Stomach (tissue), 9 donors: Measurements from ENCODE around the gene THSD7A. TPM values are rescaled to one million over a fixed set of nuclear protein-coding genes. Genes with fewer than 3 reads are reported as not detected.

Source experiments
- DNase-seq, 2 donors: peaks; one replicate each; pipeline versions ENCODE4 v3.0.0 to v3.0.0-alpha.2; 2013 to 2019
- H3K27ac ChIP-seq, 5 donors: fragments of 200-600 bp in 4 of 5; sonication (generic) in 4 of 5; one replicate each; pipeline ENCODE4 v1.5.1; 2013 to 2019; ENCODE audit warnings: mild to moderate bottlenecking in 1 of 5, moderate library complexity in 1 of 5
- H3K27me3 ChIP-seq, 3 donors: fragments of 200-600 bp; sonication (generic); one replicate each; pipeline ENCODE4 v1.5.1; 2017 to 2019; ENCODE audit warnings: mixed run types in 1 of 3
- H3K36me3 ChIP-seq, 4 donors: fragments of 200-600 bp; sonication (generic); 1 replicate in 3 of 4; 2 replicates in 1 of 4; pipeline ENCODE4 v1.5.1; 2016 to 2019
- H3K4me1 ChIP-seq, 4 donors: fragments of 200-600 bp; sonication (generic); one replicate each; pipeline ENCODE4 v1.5.1; 2016 to 2019
- H3K4me3 ChIP-seq, 4 donors: fragments of 200-600 bp; sonication (generic) in 3 of 4; one replicate each; pipeline ENCODE4 v1.5.1; 2016 to 2019; ENCODE audit warnings: mild to moderate bottlenecking in 1 of 4
- H3K9me3 ChIP-seq, 4 donors: fragments of 200-600 bp; sonication (generic); one replicate each; pipeline ENCODE4 v1.5.1; 2016 to 2019
- EP300 ChIP-seq: sonication (generic); formaldehyde crosslinking; IDR thresholded peaks from one replicate; pipeline ENCODE4 v1.6.1; 2017; ENCODE audit warnings: antibody characterized with exemption
- POLR2A ChIP-seq, 4 donors: fragments of 450-650 bp; IDR thresholded peaks; one replicate each; pipeline ENCODE4 v1.6.1; 2016; ENCODE audit warnings: antibody characterized with exemption in 4 of 4, control low read depth in 2 of 4, mild to moderate bottlenecking in 1 of 4, moderate library complexity in 1 of 4
- POLR2AphosphoS5 ChIP-seq, 3 donors: sonication (generic); formaldehyde crosslinking; IDR thresholded peaks; one replicate each; pipeline ENCODE4 v1.6.1; 2016; ENCODE audit warnings: antibody characterized with exemption in 3 of 3
- WGBS, 5 donors: extraction: QIAGEN DNeasy Blood & Tissue Kit in 3 of 5; methylation state at CpG; one replicate each; pipeline versions ENCODE4 v1.1.5 to v1.1.7; 2013 to 2018; 5-methylcytosine and 5-hydroxymethylcytosine counted together
- intact Hi-C: fragments of 100-400 bp; cut with DNase I; formaldehyde crosslinking; loops from one replicate; pipeline ENCODE4 v1.15.1; 2023; ENCODE audit warnings: low total_unique reads
- polyA plus RNA-seq, 3 donors: library from polyadenylated mRNA; stranded (reverse); fragments of 200-250 nt; gene quantifications; one replicate each; pipeline ENCODE4 v1.2.3, GENCODE V29; 2013
- total RNA-seq, 5 donors: library from RNA; depleted of rRNA; stranded (reverse); fragments of >200 nt; gene quantifications; one replicate each; pipeline versions ENCODE4 v1.1.0 to v1.2.3, GENCODE V29; 2014 to 2016
- TF ChIP-seq, protein P1 (sequence below), 7 experiments: fragments of 450-650 bp in 4 of 7; fragments of 200-600 bp in 3 of 7; sonication (generic) in 3 of 7; IDR thresholded peaks; one replicate each; pipeline ENCODE4 v1.5.1; 2016 to 2019; ENCODE audit warnings: antibody characterized with exemption in 7 of 7, control low read depth in 2 of 7, mild to moderate bottlenecking in 1 of 7
- donor health status: healthy with polysubstance abuse.
- donor health status: Bipolar disorder and iron deficiency.
- donor health status: healthy.

The THSD7A gene
- total and polyA plus RNA-seq, 8 donors, result 0.06 to 13.2 (median 0.46) TPM; not detected in 1

GRCh38 chr7:11332186-11332864, 499.7 kb downstream of the THSD7A start:
- H3K4me3 ChIP-seq, result no peak overlapping the region
- H3K36me3 ChIP-seq, result no peaks in the 10 kb centered on the region
- H3K27ac ChIP-seq, result no peak overlapping the region
- H3K27me3 ChIP-seq, result no peaks in the 10 kb centered on the region
- H3K9me3 ChIP-seq, result no peaks in the 10 kb centered on the region
- no peak for TF ChIP-seq POLR2A (IDR thresholded peaks at IDR 0.05)
- no peaks in the 10 kb centered on the region for H3K4me1 ChIP-seq
- WGBS, 5 donors, result 86 to 96% (median 90%) methylated on average over 4 of the region's 4 CpGs
- no peak for DNase-seq
- intact Hi-C loops, result no loop called here

DNA sequence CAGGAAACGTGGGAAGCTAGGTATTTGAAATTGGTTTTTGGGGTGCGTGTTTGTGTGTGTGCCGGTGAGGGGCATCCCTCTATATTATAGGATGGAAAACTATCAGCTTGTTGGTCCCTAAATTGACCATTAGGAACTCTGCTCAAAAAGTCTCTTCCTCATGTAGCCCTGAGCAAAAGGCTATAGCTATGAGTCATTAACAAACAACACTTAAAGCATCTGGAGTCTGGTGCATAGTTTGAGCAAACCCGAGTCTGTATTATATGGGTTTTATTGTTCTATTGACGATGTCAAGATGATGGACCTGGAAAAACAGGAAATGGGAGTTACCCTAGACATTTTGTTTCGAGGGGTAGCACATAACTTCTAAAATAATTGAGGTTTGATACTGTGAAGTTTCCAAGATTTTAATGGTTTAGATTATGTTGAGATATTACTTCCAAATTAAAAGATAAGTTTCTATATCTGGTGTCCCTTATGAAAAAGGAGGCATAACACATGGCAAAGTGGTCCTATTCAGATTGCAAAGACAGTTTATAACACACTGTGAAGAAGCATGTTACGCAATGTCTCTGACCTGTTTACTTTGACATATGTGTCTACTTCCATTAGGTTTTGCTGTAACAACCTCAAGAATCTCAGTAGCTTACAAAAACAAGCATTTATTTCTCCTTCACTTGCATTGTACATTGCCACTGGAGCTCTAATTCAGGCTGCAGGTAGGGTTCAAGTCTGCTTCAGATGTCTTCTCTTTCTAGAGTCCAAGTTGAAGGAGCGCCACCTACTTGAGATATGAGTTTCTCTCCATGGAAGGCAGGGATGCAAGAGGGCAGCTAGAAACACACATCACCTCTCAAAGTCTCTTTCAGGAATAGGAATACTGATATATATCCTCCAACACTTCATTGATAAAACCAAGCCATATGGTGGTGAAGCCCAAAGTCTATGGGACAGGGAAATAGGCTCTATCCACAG, 500.6 kb downstream of the THSD7A start:
- intact Hi-C loops, result no loop called here
- 72 to 87% (median 78%) methylated on average over 8 of the region's 8 CpGs for WGBS, 5 donors
- no peaks in the 10 kb centered on the region for H3K36me3 ChIP-seq
- no peaks in the 10 kb centered on the region for H3K9me3 ChIP-seq
- no peak overlapping the region for H3K4me3 ChIP-seq
- no peak overlapping the region for H3K27ac ChIP-seq
- DNase-seq, result no peak
- H3K4me1 ChIP-seq, result no peaks in the 10 kb centered on the region
- TF ChIP-seq, protein P1, sequence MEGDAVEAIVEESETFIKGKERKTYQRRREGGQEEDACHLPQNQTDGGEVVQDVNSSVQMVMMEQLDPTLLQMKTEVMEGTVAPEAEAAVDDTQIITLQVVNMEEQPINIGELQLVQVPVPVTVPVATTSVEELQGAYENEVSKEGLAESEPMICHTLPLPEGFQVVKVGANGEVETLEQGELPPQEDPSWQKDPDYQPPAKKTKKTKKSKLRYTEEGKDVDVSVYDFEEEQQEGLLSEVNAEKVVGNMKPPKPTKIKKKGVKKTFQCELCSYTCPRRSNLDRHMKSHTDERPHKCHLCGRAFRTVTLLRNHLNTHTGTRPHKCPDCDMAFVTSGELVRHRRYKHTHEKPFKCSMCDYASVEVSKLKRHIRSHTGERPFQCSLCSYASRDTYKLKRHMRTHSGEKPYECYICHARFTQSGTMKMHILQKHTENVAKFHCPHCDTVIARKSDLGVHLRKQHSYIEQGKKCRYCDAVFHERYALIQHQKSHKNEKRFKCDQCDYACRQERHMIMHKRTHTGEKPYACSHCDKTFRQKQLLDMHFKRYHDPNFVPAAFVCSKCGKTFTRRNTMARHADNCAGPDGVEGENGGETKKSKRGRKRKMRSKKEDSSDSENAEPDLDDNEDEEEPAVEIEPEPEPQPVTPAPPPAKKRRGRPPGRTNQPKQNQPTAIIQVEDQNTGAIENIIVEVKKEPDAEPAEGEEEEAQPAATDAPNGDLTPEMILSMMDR (IDR thresholded peaks at IDR 0.05), result no peak
- TF ChIP-seq POLR2AphosphoS5 (IDR thresholded peaks at IDR 0.05) (no peak), EP300 (no peak)
- no peaks in the 10 kb centered on the region for H3K27me3 ChIP-seq

DNA sequence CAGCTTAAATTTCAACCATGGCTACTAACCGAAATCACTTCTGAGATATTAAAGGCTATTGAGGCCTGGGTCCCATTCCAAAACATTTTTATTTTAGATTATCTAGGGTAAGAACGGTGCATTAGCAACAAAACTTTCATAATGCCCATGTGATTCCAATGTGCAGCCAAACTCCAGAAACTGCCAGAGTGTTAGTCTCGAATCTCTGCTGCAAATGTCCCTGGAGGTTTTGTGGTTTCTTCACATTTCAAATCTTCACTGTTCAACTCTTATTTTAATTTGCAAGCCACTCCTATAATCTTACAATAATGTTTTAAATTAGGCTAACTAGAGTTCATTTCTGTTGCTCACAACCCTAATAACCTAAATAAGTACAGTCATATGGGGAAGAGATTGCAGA, 501.3 kb downstream of the THSD7A start:
- Histone ChIP-seq H3K36me3 (no peaks in the 10 kb centered on the region), H3K4me3 (no peak overlapping the region), H3K27me3 (no peaks in the 10 kb centered on the region), H3K4me1 (no peaks in the 10 kb centered on the region), H3K9me3 (no peaks in the 10 kb centered on the region), H3K27ac (no peak overlapping the region)
- WGBS, 5 donors, result 70 to 88% (median 82%) methylated on average over 3 of the region's 3 CpGs
- TF ChIP-seq POLR2A (IDR thresholded peaks at IDR 0.05) (no peak), POLR2AphosphoS5 (IDR thresholded peaks at IDR 0.05) (no peak)
- TF ChIP-seq, protein P1 (IDR thresholded peaks at IDR 0.05), result no peak
- DNase-seq, result no peak
- intact Hi-C loops, result no loop called here

DNA sequence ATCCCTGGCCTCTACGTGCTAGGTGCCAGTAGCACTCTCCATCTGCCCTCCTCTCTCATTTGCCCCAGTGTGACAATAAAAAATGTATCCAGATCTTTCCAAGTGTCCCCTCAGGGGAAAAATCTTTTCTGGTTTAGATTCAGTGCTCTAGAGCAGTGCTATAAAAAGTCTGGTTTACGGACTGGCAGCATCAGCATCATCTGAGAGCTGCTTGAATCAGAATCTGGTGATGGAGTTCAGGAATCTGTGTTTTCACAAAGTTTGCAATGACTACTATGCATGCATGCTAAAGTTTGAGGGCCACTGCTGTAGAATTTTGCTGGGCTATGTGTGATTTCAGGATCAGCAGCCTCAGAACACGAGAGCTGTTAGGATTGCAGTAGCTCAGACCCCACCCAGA, 501.8 kb downstream of the THSD7A start:
- DNase-seq, result no peak
- Histone ChIP-seq H3K4me3 (no peak overlapping the region), H3K27ac (no peak overlapping the region), H3K4me1 (no peaks in the 10 kb centered on the region), H3K36me3 (no peaks in the 10 kb centered on the region), H3K27me3 (no peaks in the 10 kb centered on the region), H3K9me3 (no peaks in the 10 kb centered on the region)
- TF ChIP-seq POLR2AphosphoS5 (IDR thresholded peaks at IDR 0.05), result no peak
- no peak for TF ChIP-seq POLR2A (IDR thresholded peaks at IDR 0.05)
- TF ChIP-seq EP300, result no peak
- TF ChIP-seq, protein P1 (IDR thresholded peaks at IDR 0.05), result no peak
- WGBS, 5 donors, result 73 to 86% (median 82%) methylated on average over 3 of the region's 3 CpGs
- intact Hi-C loops, result no loop called here
